ENCODE data around the gene TRIM26.

TRIM26 gene

GRCh38 chr6:30206799-30207618 is 6.2 kb downstream of the TRIM26 start:
- peak overlapping the region; percentile 35 for H3K4me3 ChIP-seq (ENCODE audit: low read depth, low read length)
- no peak for TF ChIP-seq CTCF (IDR thresholded peaks at IDR 0.05; ENCODE audit: control insufficient read depth, extremely low read depth, insufficient read depth)
- DNase-seq (ENCODE audit: low read depth), result no peak

GRCh38 chr6:30206152-30206551 is 7.1 kb downstream of the TRIM26 start:
- no peak for DNase-seq (ENCODE audit: low read depth)
- TF ChIP-seq CTCF (IDR thresholded peaks at IDR 0.05; ENCODE audit: control insufficient read depth, extremely low read depth, insufficient read depth), result no peak
- no peak overlapping the region for H3K4me3 ChIP-seq (ENCODE audit: low read depth, low read length)

- no peak for TF ChIP-seq CTCF (IDR thresholded peaks at IDR 0.05; ENCODE audit: control insufficient read depth, extremely low read depth, insufficient read depth)
- DNase-seq (ENCODE audit: low read depth), result no peak
- no peak overlapping the region for H3K4me3 ChIP-seq (ENCODE audit: low read depth, low read length)
These were observed 9.1 kb downstream of the TRIM26 start for GRCh38 chr6:30204116-30204515.

- no peak overlapping the region for H3K4me3 ChIP-seq (ENCODE audit: low read depth, low read length)
- no peak for TF ChIP-seq CTCF (IDR thresholded peaks at IDR 0.05; ENCODE audit: control insufficient read depth, extremely low read depth, insufficient read depth)
- no peak for DNase-seq (ENCODE audit: low read depth)
These were observed 10.8 kb downstream of the TRIM26 start for GRCh38 chr6:30202366-30202765.

GRCh38 chr6:30200551-30201281 is 12.5 kb downstream of the TRIM26 start:
- TF ChIP-seq CTCF (IDR thresholded peaks at IDR 0.05; ENCODE audit: control insufficient read depth, extremely low read depth, insufficient read depth), result no peak
- no peak overlapping the region for H3K4me3 ChIP-seq (ENCODE audit: low read depth, low read length)
- no peak for DNase-seq (ENCODE audit: low read depth)

- no peak for DNase-seq (ENCODE audit: low read depth)
- no peak for TF ChIP-seq CTCF (IDR thresholded peaks at IDR 0.05; ENCODE audit: control insufficient read depth, extremely low read depth, insufficient read depth)
- no peak overlapping the region for H3K4me3 ChIP-seq (ENCODE audit: low read depth, low read length)
These were observed 14.8 kb downstream of the TRIM26 start for GRCh38 chr6:30198166-30199084.
